Activated CD4-positive, alpha-beta T cell treated with anti-CD3 and anti-CD28 coated beads, Interleukin-2, amount 10 ng/mL, durations not matched to agents 7 days and 5 days (primary cell): ENCODE results near the gene TSR1. TPM values are rescaled to one million over a fixed set of nuclear protein-coding genes. Genes with fewer than 3 reads are reported as not detected.

ENCODE experiments used
- CTCF ChIA-PET: fragments of 350-600 bp; sonication (Branson Sonifier 250); formaldehyde crosslinking; loops from one replicate; lab custom pipeline; 2021; ENCODE audit warnings: antibody characterized with exemption; lab: Charles Lee
- POLR2A ChIA-PET: fragments of 350-600 bp; sonication (Branson Sonifier 250); formaldehyde crosslinking; loops from one replicate; lab custom pipeline; 2021; ENCODE audit warnings: antibody characterized with exemption; lab: Charles Lee
- DNase-seq: peaks from one replicate; pipeline ENCODE4 v3.0.0-alpha.2; 2020
- H3K27ac Mint-ChIP-seq: one replicate; pipeline ENCODE4 v1.8.0; 2021; ENCODE audit warnings: mild to moderate bottlenecking, moderate library complexity, mixed read lengths
- H3K27me3 Mint-ChIP-seq: one replicate; pipeline ENCODE4 v1.8.0; 2021; ENCODE audit warnings: mixed read lengths
- H3K36me3 Mint-ChIP-seq: one replicate; pipeline ENCODE4 v1.8.0; 2021; ENCODE audit warnings: low read depth, mixed read lengths
- H3K4me1 Mint-ChIP-seq: one replicate; pipeline ENCODE4 v1.8.0; 2021; ENCODE audit warnings: mixed read lengths
- H3K4me3 Mint-ChIP-seq: one replicate; pipeline ENCODE4 v1.8.0; 2021; ENCODE audit warnings: mild to moderate bottlenecking, moderate library complexity, mixed read lengths
- H3K9me3 Mint-ChIP-seq: one replicate; pipeline ENCODE4 v1.8.0; 2021; ENCODE audit warnings: mixed read lengths
- total RNA-seq, 2 experiments: library from RNA; stranded (reverse); gene quantifications; one replicate each; pipeline ENCODE4 v1.2.3, GENCODE V29; 2021

TSR1 gene
- total RNA-seq, 2 experiments from 2014 or later: 27.2 to 27.4 TPM

GRCh38 chr17:2365132-2365531 is 28.9 kb upstream of the TSR1 start:
- Mint-ChIP-seq H3K27me3 (no peaks in the 10 kb centered on the region), H3K4me1 (no peaks in the 10 kb centered on the region), H3K4me3 (no peak overlapping the region), H3K36me3 (peaks cover 4% of the 10 kb centered on the region), H3K27ac (no peak overlapping the region), H3K9me3 (no peaks in the 10 kb centered on the region)
- ChIA-PET POLR2A (interaction anchor here (0.6 kb wide), 1 partner anchor 192 kb away, joined by 4 read pairs; no protein-coding TSS in a partner anchor), CTCF (interaction anchor here (1.9 kb wide), 1 partner anchor 17 kb away, joined by 7 read pairs; no protein-coding TSS in a partner anchor)
- DNase-seq: no peak

DNA sequence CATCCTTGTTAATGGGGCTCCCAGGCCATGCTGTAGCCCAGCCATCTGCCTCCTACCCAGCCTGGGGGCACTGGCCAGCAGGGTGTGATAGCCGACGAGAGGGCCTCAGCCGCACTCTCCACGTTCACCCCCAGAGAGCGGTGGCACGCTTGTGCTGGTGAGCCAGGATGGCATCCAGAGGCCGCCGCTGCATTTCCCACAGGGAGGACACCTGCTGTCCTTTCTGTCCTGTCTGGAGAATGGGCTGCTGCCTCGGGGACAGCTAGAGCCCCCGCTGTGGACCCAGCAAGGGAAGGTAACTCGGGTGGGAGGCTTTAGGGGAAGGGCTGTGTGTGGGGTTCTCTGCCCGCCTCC is 28.5 kb upstream of the TSR1 start:
- Mint-ChIP-seq H3K4me3 (no peak overlapping the region), H3K4me1 (no peaks in the 10 kb centered on the region), H3K27me3 (no peaks in the 10 kb centered on the region), H3K36me3 (peaks cover 4% of the 10 kb centered on the region), H3K27ac (no peak overlapping the region), H3K9me3 (no peaks in the 10 kb centered on the region)
- DNase-seq: no peak
- POLR2A ChIA-PET: no interaction called here
- CTCF ChIA-PET: interaction anchor here (1.9 kb wide), 1 partner anchor 17 kb away, joined by 7 read pairs; no protein-coding TSS in a partner anchor

DNA sequence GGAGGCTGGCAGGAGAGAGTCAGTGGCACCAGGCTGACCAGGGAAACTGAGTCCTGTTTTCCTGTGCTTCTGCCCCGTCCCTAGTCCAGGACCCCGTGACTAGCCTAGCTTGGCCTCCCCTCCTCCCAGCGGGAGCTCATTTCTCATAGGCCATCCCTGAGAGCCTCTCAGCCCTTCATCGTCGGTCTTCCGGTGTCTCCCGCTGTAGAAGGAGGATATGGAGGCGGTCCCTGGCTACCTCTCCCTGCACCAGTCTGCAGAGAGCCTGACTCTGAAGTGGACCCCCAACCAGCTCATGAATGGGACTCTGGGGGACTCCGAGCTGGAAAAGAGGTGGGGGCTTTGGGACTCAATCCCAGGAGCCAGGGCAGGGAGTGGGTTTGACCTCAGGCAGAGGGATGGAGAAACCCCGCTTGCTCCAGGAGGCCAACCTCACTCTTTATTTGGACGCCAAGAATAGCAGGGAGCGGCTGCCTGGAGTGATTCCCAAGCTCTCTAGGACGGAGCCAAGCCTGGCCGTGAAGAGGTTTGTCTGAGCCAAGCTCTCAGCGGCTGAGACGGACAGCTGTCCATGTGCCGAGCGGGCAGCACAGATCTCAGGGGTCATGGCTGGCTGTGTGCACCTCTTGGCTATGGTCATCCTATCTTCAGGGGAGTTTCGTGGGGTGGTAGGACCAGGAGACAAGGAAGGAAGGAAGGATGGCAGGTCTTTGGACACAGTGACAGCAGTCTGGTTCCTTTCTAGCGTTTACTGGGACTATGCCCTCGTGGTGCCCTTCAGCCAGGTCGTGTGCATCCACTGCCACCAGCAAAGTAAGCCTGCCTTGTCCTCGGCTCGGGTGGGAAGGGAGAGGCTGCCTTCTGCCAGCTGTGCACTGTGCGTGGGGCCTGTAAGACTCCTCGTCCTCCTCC is 27.9 kb upstream of the TSR1 start:
- POLR2A ChIA-PET: no interaction called here
- Mint-ChIP-seq H3K9me3 (no peaks in the 10 kb centered on the region), H3K27ac (no peak overlapping the region), H3K4me1 (no peaks in the 10 kb centered on the region), H3K36me3 (peaks cover 4% of the 10 kb centered on the region), H3K27me3 (no peaks in the 10 kb centered on the region), H3K4me3 (no peak overlapping the region)
- DNase-seq: no peak
- CTCF ChIA-PET: interaction anchor here (1.9 kb wide), 1 partner anchor 18 kb away, joined by 7 read pairs; no protein-coding TSS in a partner anchor

GRCh38 chr17:2363318-2363717 is 27.1 kb upstream of the TSR1 start:
- peaks cover 4% of the 10 kb centered on the region for H3K36me3 Mint-ChIP-seq
- ChIA-PET POLR2A (no interaction called here), CTCF (interaction anchor here (1.9 kb wide), 1 partner anchor 19 kb away, joined by 7 read pairs; no protein-coding TSS in a partner anchor)
- no peak overlapping the region for H3K4me3 Mint-ChIP-seq
- DNase-seq: no peak
- H3K9me3 Mint-ChIP-seq: no peaks in the 10 kb centered on the region
- H3K27me3 Mint-ChIP-seq: no peaks in the 10 kb centered on the region
- H3K4me1 Mint-ChIP-seq: no peaks in the 10 kb centered on the region
- H3K27ac Mint-ChIP-seq: no peak overlapping the region

DNA sequence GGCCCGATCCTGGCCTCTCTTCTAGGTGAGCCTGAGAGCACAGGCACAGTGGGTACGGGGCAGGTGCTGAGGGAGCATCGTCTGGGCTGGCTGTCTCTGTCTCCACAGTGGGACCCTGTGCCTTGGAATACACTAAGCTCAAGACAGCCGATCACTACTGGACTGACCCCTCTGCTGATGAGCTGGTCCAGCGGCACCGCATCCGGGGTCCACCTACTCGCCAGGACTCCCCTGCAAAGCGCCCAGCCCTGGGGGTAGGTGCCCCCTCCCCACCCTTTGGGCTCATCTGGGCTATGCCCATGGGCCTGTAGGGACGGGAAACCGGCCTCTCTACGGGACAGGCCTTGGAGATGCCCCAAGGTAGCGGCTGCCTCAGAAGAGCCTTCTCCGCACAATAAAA is 26.6 kb upstream of the TSR1 start:
- Mint-ChIP-seq H3K4me1 (no peaks in the 10 kb centered on the region), H3K27me3 (no peaks in the 10 kb centered on the region)
- CTCF ChIA-PET: no interaction called here

GRCh38 chr17:2362416-2362815 is 26.2 kb upstream of the TSR1 start:
- H3K4me3 Mint-ChIP-seq: no peak overlapping the region
- no peak for DNase-seq
- no peaks in the 10 kb centered on the region for H3K9me3 Mint-ChIP-seq
- H3K36me3 Mint-ChIP-seq: peaks cover 6% of the 10 kb centered on the region
- H3K4me1 Mint-ChIP-seq: no peaks in the 10 kb centered on the region
- POLR2A ChIA-PET: no interaction called here
- CTCF ChIA-PET: no interaction called here
- H3K27me3 Mint-ChIP-seq: no peaks in the 10 kb centered on the region
- no peak overlapping the region for H3K27ac Mint-ChIP-seq

More for the DNA sequence above, 26.6 kb upstream of the TSR1 start:
- H3K27ac Mint-ChIP-seq: no peak overlapping the region
- POLR2A ChIA-PET: no interaction called here
- H3K4me3 Mint-ChIP-seq: no peak overlapping the region
- H3K36me3 Mint-ChIP-seq: peaks cover 4% of the 10 kb centered on the region
- no peaks in the 10 kb centered on the region for H3K9me3 Mint-ChIP-seq
- DNase-seq: no peak

GRCh38 chr17:2362016-2362415 is 25.8 kb upstream of the TSR1 start:
- H3K27ac Mint-ChIP-seq: no peak overlapping the region
- POLR2A ChIA-PET: no interaction called here
- peaks cover 6% of the 10 kb centered on the region for H3K36me3 Mint-ChIP-seq
- H3K9me3 Mint-ChIP-seq: no peaks in the 10 kb centered on the region
- no peak overlapping the region for H3K4me3 Mint-ChIP-seq
- no peaks in the 10 kb centered on the region for H3K4me1 Mint-ChIP-seq
- no peaks in the 10 kb centered on the region for H3K27me3 Mint-ChIP-seq
- CTCF ChIA-PET: interaction anchor here (0.9 to 1.9 kb wide), 3 partner anchors 20 to 54 kb away, joined by 3 to 7 read pairs (median 3); no protein-coding TSS in a partner anchor
- DNase-seq: no peak

DNA sequence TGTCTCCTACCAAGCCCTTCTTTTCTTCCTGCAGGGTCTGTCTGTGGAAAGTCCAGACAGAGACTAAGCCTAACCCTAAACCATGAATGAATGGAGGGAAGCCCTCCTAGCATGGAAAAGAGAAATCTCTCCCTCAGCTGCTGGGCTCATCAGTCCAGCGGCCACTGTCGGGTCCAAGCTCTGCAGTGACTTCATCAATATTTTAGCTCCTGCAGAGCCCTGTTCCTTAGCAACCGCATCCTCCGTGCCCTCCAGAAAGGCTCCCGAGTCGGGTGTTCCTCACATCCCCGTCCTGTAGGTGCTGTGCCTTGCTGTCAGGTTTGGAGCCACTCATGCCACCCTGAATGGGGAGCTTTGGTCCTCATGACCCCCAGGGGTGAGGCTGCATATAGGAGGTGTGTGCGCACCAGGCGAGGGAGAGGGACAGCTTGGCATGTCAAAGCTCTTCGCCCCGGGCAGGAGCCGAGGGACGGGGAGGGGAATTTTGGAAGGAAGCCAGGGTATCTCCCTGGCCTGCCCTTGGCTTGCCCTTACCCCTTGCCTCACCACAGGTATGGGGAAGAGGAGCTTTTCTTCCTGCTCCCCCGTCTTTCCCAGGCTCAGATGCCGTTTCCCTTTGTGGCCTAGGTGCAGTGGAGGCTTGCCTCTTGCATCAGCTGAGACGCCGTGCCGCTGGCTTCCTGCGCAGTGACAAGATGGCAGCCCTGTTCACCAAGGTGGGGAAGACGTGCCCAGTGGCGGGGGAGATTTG is 24.9 kb upstream of the TSR1 start:
- Mint-ChIP-seq H3K27me3 (no peaks in the 10 kb centered on the region), H3K9me3 (no peaks in the 10 kb centered on the region), H3K27ac (peak overlapping the region; percentile 0), H3K4me3 (no peak overlapping the region), H3K4me1 (no peaks in the 10 kb centered on the region), H3K36me3 (peaks cover 6% of the 10 kb centered on the region)
- POLR2A ChIA-PET: interaction anchor here (0.6 kb wide), 1 partner anchor 151 kb away, joined by 3 read pairs; no protein-coding TSS in a partner anchor
- no peak for DNase-seq
- CTCF ChIA-PET: interaction anchor here (0.5 to 1.9 kb wide), 5 partner anchors 21 to 57 kb away, joined by 3 to 7 read pairs (median 3); partner anchors contain the start of genes SMG6 and SRR

- ChIA-PET POLR2A (no interaction called here), CTCF (no interaction called here)
- H3K4me3 Mint-ChIP-seq: no peak overlapping the region
- DNase-seq: no peak
- H3K9me3 Mint-ChIP-seq: no peaks in the 10 kb centered on the region
- H3K27me3 Mint-ChIP-seq: no peaks in the 10 kb centered on the region
- no peak overlapping the region for H3K27ac Mint-ChIP-seq
- peaks cover 16% of the 10 kb centered on the region for H3K4me1 Mint-ChIP-seq
- peaks cover 6% of the 10 kb centered on the region for H3K36me3 Mint-ChIP-seq
Observed at GRCh38 chr17:2357931-2358434, 21.7 kb upstream of the TSR1 start.

DNA sequence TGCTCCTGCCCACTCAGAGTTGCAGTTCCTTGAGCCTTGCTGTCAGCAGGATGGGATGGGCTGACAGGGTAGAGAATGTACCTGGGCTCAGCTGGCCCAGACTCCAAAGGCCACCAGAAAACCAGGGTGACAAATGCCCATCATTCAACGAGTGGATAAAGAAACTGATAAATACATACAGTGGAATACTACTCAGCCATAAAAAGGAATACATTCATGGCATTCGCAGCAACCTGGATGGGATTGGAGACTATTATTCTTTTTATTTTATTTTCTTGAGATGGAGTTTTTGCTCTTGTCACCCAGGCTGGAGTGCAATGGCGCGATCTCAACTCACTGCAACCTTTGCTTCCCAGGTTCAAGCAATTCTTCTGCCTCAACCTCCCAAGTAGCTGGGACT is 21.0 kb upstream of the TSR1 start:
- no peaks in the 10 kb centered on the region for H3K27me3 Mint-ChIP-seq

DNA sequence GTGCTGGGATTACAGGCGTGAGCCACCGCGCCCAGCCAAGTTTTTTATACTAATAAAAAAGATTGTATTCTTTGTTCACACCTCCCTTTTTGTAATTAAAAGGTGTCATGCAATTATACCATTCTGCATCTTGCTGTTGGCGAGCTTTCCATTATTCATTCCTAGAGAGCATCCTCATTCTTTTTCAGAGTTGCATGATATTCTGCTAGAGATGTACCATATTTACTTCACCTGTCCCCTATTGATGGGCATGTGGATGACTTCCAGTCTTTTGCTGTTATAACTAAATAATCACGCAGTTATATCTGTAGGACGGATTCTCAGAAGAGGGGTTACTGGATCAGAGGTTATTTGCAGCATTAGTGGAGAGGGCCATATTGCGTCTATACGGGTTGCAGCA is 18.1 kb upstream of the TSR1 start:
- DNase-seq: no peak
- Mint-ChIP-seq H3K27ac (peak overlapping the region; percentile 94), H3K27me3 (no peaks in the 10 kb centered on the region), H3K36me3 (peaks cover 2% of the 10 kb centered on the region), H3K4me3 (peak overlapping the region; percentile 60), H3K4me1 (peaks cover 26% of the 10 kb centered on the region), H3K9me3 (no peaks in the 10 kb centered on the region)
- POLR2A ChIA-PET: no interaction called here
- CTCF ChIA-PET: interaction anchor here (0.6 to 1.9 kb wide), 7 partner anchors 10 to 444 kb away, joined by 3 to 8 read pairs (median 3); no protein-coding TSS in a partner anchor

More for the DNA sequence above, 21.0 kb upstream of the TSR1 start:
- ChIA-PET POLR2A (no interaction called here), CTCF (no interaction called here)
- no peak for DNase-seq
- Mint-ChIP-seq H3K9me3 (no peaks in the 10 kb centered on the region), H3K4me1 (peaks cover 21% of the 10 kb centered on the region), H3K36me3 (peaks cover 2% of the 10 kb centered on the region), H3K27ac (no peak overlapping the region), H3K4me3 (no peak overlapping the region)

DNA sequence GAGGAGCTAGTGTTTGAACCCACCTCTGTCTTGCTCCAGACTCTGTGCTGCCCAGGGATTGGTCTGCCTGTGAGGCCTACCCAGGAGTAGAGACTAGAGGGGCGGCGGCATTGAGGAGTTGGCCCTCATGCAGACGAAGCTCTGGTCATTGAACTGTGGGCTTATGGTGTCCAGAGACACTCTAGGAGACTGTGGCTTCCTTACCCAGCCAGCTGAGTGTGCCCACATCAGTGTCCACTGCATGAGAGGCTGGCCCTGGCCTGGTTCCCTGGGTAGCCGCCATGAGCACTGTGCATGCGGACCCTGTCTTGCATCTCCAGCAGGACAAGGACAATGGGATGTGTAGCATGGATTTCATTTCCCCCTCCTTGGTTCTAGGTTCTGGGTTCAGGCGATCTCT is 15.0 kb upstream of the TSR1 start:
- peaks cover 26% of the 10 kb centered on the region for H3K4me1 Mint-ChIP-seq
- no peaks in the 10 kb centered on the region for H3K9me3 Mint-ChIP-seq
- ChIA-PET CTCF (interaction anchor here (0.6 to 1.0 kb wide), 3 partner anchors 15 to 293 kb away, joined by 3 to 4 read pairs (median 3); partner anchors contain the start of gene TSR1), POLR2A (no interaction called here)
- H3K4me3 Mint-ChIP-seq: no peak overlapping the region
- no peaks in the 10 kb centered on the region for H3K36me3 Mint-ChIP-seq
- H3K27me3 Mint-ChIP-seq: no peaks in the 10 kb centered on the region
- DNase-seq: no peak
- no peak overlapping the region for H3K27ac Mint-ChIP-seq
